GM13977 (cell line): Measurements from ENCODE around the gene NQO2.

Experiments used
- DNase-seq: peaks from one replicate; pipeline ENCODE4 v3.0.0; 2012; ENCODE audit warnings: low spot score
- CTCF ChIP-seq: IDR thresholded peaks from 2 replicates; pipeline ENCODE4 v1.5.1; 2012; ENCODE audit warnings: mild to moderate bottlenecking, control low read depth; ENCODE audit not compliant: insufficient read depth; ENCODE audit errors: extremely low read depth, missing control alignments
- in situ Hi-C: fragments of 300-500 bp; cut with MboI; formaldehyde crosslinking; loops from one replicate; pipeline ENCODE4 v1.12.0; 2022; ENCODE audit warnings: low sequenced_read_pairs, low pct_unique_long_range_greater_than_20kb, mixed read lengths, inconsistent platforms; ENCODE audit not compliant: unreplicated experiment

NQO2 gene

GRCh38 chr6:3013901-3014674 is 14.4 kb downstream of the NQO2 start:
- no peak for TF ChIP-seq CTCF
- DNase-seq: no peak
- in situ Hi-C loops: no loop called here

GRCh38 chr6:3014675-3015066 is 15.0 kb downstream of the NQO2 start:
- in situ Hi-C loops: no loop called here
- no peak for TF ChIP-seq CTCF
- DNase-seq: no peak

GRCh38 chr6:3015144-3015543 is 15.4 kb downstream of the NQO2 start:
- DNase-seq: no peak
- TF ChIP-seq CTCF: no peak
- in situ Hi-C loops: no loop called here

- no peak for DNase-seq
- TF ChIP-seq CTCF: no peak
- in situ Hi-C loops: no loop called here
Measured at GRCh38 chr6:3016473-3017280, 17.0 kb downstream of the NQO2 start.

DNA sequence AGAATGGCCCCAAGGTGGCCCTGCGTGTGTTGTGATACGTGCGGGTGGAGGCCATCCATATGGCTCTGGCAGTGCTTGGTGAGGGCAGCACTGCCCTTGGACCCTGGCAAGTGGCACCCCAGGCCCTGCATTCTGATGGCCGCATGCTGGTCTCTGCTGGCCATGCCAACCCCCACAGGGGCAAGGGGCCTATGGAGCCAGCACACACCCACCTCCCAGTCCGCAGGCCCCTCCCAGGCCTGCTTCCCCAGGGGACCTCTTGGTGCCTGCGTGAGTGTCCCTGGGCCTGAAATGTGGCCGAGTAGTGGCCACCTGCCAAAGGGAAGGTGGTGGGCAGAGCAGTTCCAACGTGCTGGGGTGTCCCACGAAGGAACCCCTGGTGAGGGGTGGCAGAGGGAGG is 17.6 kb downstream of the NQO2 start:
- no peak for DNase-seq
- in situ Hi-C loops: no loop called here
- TF ChIP-seq CTCF: no peak

DNA sequence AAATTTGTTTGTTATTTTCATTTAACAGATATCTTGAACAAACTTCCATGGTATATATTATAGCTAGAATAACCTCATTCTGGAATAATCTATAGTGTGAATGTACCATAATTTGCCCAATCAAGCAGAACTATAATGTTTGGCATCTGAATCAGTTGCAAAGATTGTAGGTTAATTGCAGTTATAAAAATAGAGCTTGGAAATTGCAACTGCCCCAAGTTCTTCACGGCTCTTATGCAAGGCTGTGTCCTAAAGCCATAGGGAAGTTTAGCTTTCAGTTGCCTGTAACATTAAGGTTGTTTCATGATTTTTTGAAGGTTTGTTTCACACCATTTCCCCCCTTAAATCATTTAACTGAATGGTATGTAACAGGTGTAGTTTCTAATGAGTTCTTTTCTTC is 19.4 kb downstream of the NQO2 start:
- in situ Hi-C loops: no loop called here

More for the DNA sequence above, 19.4 kb downstream of the NQO2 start:
- TF ChIP-seq CTCF: no peak
- DNase-seq: no peak
